ACHN (cell line): ENCODE results near the gene KANK2.
"Not testable (repeated sequence)": the region's sequence is repeated elsewhere in the genome, so short reads cannot be mapped to it uniquely, and the experiment has no call there.

Source experiments
- DNase-seq: peaks from one replicate; pipeline ENCODE4 v3.0.0-alpha.2; 2015
- in situ Hi-C: cut with HindIII; loops from 2 replicates; pipeline ENCODE4 v1.10.0; 2017; ENCODE audit warnings: low sequenced_read_pairs, low pct_ligation_motif_present, low pct_unique_long_range_greater_than_20kb

KANK2 gene

GRCh38 chr19:11200931-11201330, 3.6 kb upstream of the KANK2 start:
- no peak for DNase-seq
- in situ Hi-C loops: no loop called here

GRCh38 chr19:11200015-11200574, 2.8 kb upstream of the KANK2 start:
- DNase-seq: no peak
- in situ Hi-C loops: no loop called here

- DNase-seq: no peak
- in situ Hi-C loops: no loop called here
Observed at GRCh38 chr19:11199517-11199916, 2.2 kb upstream of the KANK2 start.

- DNase-seq: no peak
- in situ Hi-C loops: no loop called here
Observed at GRCh38 chr19:11198769-11199424, 1.6 kb upstream of the KANK2 start.

GRCh38 chr19:11198175-11198534, 810 bp upstream of the KANK2 start:
- no peak for DNase-seq
- in situ Hi-C loops: no loop called here

- peak; percentile 25 for DNase-seq
- in situ Hi-C loops: no loop called here
Observed at GRCh38 chr19:11196406-11197287, 698 bp downstream of the KANK2 start.

GRCh38 chr19:11195681-11196080, 1.7 kb downstream of the KANK2 start:
- in situ Hi-C loops: no loop called here
- no peak for DNase-seq

- DNase-seq: no peak
- in situ Hi-C loops: no loop called here
Observed at GRCh38 chr19:11194656-11195558, 2.4 kb downstream of the KANK2 start.

GRCh38 chr19:11194173-11194572, 3.2 kb downstream of the KANK2 start:
- DNase-seq: no peak
- in situ Hi-C loops: no loop called here

- DNase-seq: no peak
- in situ Hi-C loops: no loop called here
Observed at GRCh38 chr19:11192957-11193939, 4.1 kb downstream of the KANK2 start.

DNA sequence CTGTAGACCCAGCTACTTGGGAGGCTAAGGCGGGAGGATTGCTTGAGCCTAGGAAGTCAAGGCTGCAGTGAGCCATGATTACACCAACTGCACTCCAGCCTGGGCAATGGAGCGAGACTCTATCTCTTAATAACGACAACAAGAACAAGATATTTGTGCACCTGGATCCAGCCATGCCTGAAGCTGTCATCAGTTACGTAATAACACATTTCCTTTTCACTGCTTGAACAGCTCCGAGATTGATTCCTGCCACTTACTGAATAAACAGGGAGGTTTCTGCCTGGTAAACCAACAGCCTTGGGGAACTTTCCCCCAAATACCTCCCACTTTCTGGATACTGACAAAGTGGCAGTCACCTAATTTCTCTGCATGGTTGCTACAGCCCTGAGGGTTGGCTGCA, 5.4 kb downstream of the KANK2 start:
- no peak for DNase-seq
- in situ Hi-C loops: no loop called here

GRCh38 chr19:11191273-11191755, 6.0 kb downstream of the KANK2 start:
- in situ Hi-C loops: no loop called here
- DNase-seq: no peak

DNA sequence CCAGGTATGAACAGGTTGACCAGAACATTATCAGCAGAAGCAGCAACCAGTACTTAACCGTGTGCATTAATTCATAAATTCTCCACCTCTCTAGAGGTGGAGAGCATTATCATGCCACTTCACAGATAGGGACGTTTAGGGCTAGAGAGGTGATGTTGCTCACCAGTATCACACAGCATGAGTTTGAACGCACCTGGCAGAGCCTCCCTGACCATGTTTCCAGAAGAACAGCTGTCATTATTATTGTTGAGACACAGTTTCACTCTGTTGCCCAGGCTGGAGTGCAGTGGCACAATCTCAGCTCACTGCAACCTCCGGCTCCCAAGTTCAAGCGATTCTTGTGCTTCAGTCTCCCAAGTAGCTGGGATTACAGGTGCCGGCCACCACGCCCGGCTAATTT, 6.8 kb downstream of the KANK2 start:
- in situ Hi-C loops: no loop called here
- DNase-seq: no peak

DNA sequence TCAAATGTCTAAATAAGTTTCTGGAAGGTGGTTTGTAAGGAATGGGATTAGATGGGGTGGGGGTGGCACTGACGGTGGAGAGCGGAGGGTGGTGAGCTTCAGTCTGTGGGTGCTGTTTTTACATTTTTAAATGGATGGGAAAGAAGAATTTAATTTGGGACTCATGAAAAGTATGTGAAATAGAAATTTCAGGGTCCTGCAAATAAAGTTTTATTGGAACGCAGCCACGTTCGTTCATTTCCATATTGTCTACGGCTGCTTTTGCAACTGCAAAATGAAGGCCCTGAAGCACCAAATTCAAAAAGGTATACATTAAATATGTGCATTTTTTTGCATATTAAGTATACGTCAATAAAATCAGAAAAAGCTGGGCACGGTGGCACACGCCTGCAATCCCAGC, 9.9 kb downstream of the KANK2 start:
- in situ Hi-C loops: no loop called here

GRCh38 chr19:11182994-11183393, 14.4 kb downstream of the KANK2 start:
- in situ Hi-C loops: no loop called here
- no peak for DNase-seq

More for the DNA sequence above, 9.9 kb downstream of the KANK2 start:
- DNase-seq: no peak

DNA sequence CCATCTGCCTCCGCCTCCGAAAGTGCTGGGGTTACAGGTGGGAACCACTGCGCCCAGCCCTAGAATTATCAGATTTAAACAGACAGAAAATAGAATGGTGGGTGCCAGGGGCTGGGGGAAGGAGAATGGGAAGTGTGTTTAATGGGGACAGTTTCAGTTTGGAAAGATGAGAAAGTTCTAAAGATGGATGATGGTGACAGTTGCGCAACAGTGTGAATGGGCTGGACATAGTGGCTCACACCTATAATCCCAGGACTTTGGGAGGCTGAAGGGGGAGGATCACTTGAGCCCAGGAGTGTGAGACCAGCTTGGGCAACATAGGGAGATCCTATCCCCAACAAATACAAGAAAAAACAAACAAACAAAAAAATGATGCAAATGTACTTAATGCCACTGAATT, 15.9 kb downstream of the KANK2 start:
- no peak for DNase-seq
- in situ Hi-C loops: no loop called here

- in situ Hi-C loops, DNase-seq: not testable (repeated sequence)
Observed at GRCh38 chr19:11180975-11181374, 16.4 kb downstream of the KANK2 start.

DNA sequence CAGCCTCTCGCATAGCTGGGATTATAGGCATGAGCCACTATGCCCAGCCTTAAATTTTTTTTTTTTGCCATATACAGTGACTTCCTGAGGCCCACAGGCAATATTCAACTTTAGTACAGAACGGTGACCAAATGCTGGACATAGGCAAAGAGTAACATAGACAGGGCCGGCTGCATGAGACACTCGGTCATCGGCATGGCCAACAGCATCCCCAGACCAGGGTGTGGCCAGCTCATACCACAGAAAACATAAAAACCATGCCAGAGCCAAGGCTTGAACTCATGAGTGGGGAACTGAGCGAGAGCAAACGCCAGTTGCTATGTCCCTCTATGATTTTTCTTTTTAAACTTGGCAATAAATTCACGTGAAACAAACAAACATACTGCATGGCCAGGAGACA, 17.0 kb downstream of the KANK2 start:
- in situ Hi-C loops: no loop called here
- no peak for DNase-seq
